ENCODE results near the gene DNAH6. TPM values are rescaled to one million over a fixed set of nuclear protein-coding genes. Genes with fewer than 3 reads are reported as not detected.

The DNAH6 gene
- total and polyA plus RNA-seq, 2 of the 8 experiments (the other 6 are each of a cell fraction or from before 2014, with no cell fraction given), result 0.06 to 0.43 TPM

DNA sequence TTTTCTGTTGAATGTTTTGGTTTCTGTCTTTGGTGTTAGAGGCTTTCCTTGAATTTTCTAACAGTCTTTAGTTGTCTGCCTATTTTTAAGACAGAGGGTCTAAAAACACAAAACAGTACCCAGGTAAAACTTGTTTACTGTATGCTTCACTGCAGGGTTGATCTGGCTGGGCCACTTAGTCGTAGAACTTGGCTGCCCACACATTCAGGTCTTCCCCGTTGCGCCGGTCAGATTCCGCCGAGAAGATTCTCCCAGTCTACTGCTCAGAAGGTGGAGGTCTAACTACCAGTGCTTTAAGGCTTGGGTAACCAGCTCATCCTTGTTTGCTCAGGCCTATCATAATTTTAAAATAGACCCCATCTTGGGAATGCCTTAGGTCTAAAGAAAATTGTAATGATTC, 24.6 kb upstream of the DNAH6 start:
- Histone ChIP-seq H3K23ac (ENCODE audit: insufficient read length) (no peak overlapping the region), H2BK12ac (ENCODE audit: low read depth, low read length) (no peak overlapping the region), H2BK20ac (ENCODE audit: low read length) (no peak overlapping the region), H2BK5ac (ENCODE audit: low read depth, low read length) (no peak overlapping the region), H3K36me3 (ENCODE audit: control insufficient read depth in 2 of 4, insufficient read depth in 4 of 4, low read length in 3 of 4) (no peaks in the 10 kb centered on the region), H3K18ac (ENCODE audit: extremely low read depth, low read length) (no peak overlapping the region), H3K56ac (replicated peaks; ENCODE audit: insufficient read length, low read depth, low read length) (no peak overlapping the region), H3K4me2 (ENCODE audit: insufficient read depth in 1 of 2, low read depth in 2 of 2, low read length in 2 of 2) (no peak overlapping the region), H3K23me2 (ENCODE audit: low read depth, low read length) (no peaks in the 10 kb centered on the region), H2AFZ (ENCODE audit: low read length) (no peak overlapping the region), H3K4me1 (replicated peaks in 1 of 4; ENCODE audit: control insufficient read depth in 3 of 4, insufficient read depth in 4 of 4, low read length in 3 of 4) (no peaks in the 10 kb centered on the region), H3K79me1 (ENCODE audit: low read depth, low read length) (no peaks in the 10 kb centered on the region), H4K91ac (replicated peaks; ENCODE audit: insufficient read length, low read length) (no peak overlapping the region), H2BK15ac (ENCODE audit: low read length) (no peak overlapping the region), H3K27ac (ENCODE audit: low read depth, low read length) (no peak overlapping the region), H3K9ac (replicated peaks in 1 of 4; ENCODE audit: extremely low read depth in 1 of 4, low read depth in 3 of 4, low read length in 3 of 4) (no peak overlapping the region), H4K5ac (ENCODE audit: insufficient read length, low read depth, low read length) (no peak overlapping the region), H3K27me3 (replicated peaks in 1 of 4; ENCODE audit: control insufficient read depth in 3 of 4, extremely low read depth in 1 of 4, insufficient read depth in 3 of 4, low read length in 3 of 4) (no peaks in the 10 kb centered on the region; a peak in 1 of 7 replicates), H3K79me2 (ENCODE audit: control insufficient read depth in 1 of 2, insufficient read depth in 2 of 2, low read length in 2 of 2) (no peaks in the 10 kb centered on the region), H3K4ac (replicated peaks; ENCODE audit: insufficient read length, low read depth, low read length) (no peak overlapping the region), H4K20me1 (replicated peaks in 1 of 2; ENCODE audit: control insufficient read depth in 1 of 2, insufficient read depth in 2 of 2, low read length in 2 of 2) (no peaks in the 10 kb centered on the region), H3K4me3 (ENCODE audit: extremely low read depth in 1 of 4, insufficient read depth in 2 of 4, low read depth in 3 of 4, low read length in 4 of 4) (no peak overlapping the region), H2BK120ac (replicated peaks; ENCODE audit: low read depth, low read length) (no peak overlapping the region), H2AK5ac (ENCODE audit: low read depth, low read length) (no peak overlapping the region), H3K14ac (ENCODE audit: insufficient read length) (no peak overlapping the region), H4K8ac (ENCODE audit: extremely low read depth, insufficient read depth, low read length) (no peak overlapping the region), H3K9me3 (ENCODE audit: insufficient read depth in 2 of 2, low read depth in 1 of 2, low read length in 1 of 2) (no peaks in the 10 kb centered on the region)
- ChIA-PET POLR2A (ENCODE audit: partially characterized antibody) (no interaction called here), CTCF (ENCODE audit: partially characterized antibody) (interaction anchor here (0.7 to 2.1 kb wide), 6 partner anchors 10 to 399 kb away, joined by 3 to 11 read pairs (median 4); partner anchors contain the start of gene TRABD2A)
- FAIRE-seq, result no peak
- WGBS, 2 experiments (ENCODE audit: extremely low coverage in 1 of 2, insufficient coverage in 1 of 2, insufficient read length in 1 of 2, insufficient replicate concordance in 2 of 2, low coverage in 1 of 2, low lambda C conversion rate in 2 of 2, missing lambda C conversion rate in 1 of 2), result 89% methylated on average over 6 of the region's 6 CpGs; no CpG with 5 or more reads in 1 of the 2 experiments
- no peak for DNase-seq (ENCODE audit: low read depth in 1 of 2, low spot score in 2 of 2)
- TF ChIP-seq KDM1A (IDR thresholded peaks at IDR 0.05; ENCODE audit: borderline replicate concordance, low read length), result no peak
- TF ChIP-seq RAD21 (IDR thresholded peaks at IDR 0.05 in 1 of 2, conservative IDR thresholded peaks at IDR 0.05 in 1 of 2; ENCODE audit: low read depth in 2 of 2, low read length in 2 of 2), result no peak
- TF ChIP-seq NRF1 (IDR thresholded peaks at IDR 0.05; ENCODE audit: low read depth, low read length), result no peak
- no peak for TF ChIP-seq CBX8 (IDR thresholded peaks at IDR 0.05; ENCODE audit: borderline replicate concordance, low read depth, low read length)
- no peak for TF ChIP-seq TAF7 (optimal IDR thresholded peaks at IDR 0.05; ENCODE audit: borderline replicate concordance, low read depth, low read length)
- TF ChIP-seq SIX5 (IDR thresholded peaks at IDR 0.05; ENCODE audit: low read depth, low read length), result no peak
- TF ChIP-seq, protein P1, sequence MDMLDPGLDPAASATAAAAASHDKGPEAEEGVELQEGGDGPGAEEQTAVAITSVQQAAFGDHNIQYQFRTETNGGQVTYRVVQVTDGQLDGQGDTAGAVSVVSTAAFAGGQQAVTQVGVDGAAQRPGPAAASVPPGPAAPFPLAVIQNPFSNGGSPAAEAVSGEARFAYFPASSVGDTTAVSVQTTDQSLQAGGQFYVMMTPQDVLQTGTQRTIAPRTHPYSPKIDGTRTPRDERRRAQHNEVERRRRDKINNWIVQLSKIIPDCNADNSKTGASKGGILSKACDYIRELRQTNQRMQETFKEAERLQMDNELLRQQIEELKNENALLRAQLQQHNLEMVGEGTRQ (IDR thresholded peaks at IDR 0.05; ENCODE audit: low read length), result no peak
- TF ChIP-seq HDAC2 (IDR thresholded peaks at IDR 0.05; ENCODE audit: borderline replicate concordance in 1 of 2, low read depth in 2 of 2, low read length in 2 of 2), result no peak
- TF ChIP-seq SIN3A (conservative IDR thresholded peaks at IDR 0.05 in 1 of 2, IDR thresholded peaks at IDR 0.05 in 1 of 2; ENCODE audit: low read depth in 1 of 2, low read length in 2 of 2), result no peak
- no peak for TF ChIP-seq CHD2 (IDR thresholded peaks at IDR 0.05; ENCODE audit: low read length)
- no peak for TF ChIP-seq JUND (IDR thresholded peaks at IDR 0.05; ENCODE audit: low read length)
